ENCODE measurements around the gene KHDC1L.
"Not testable (repeated sequence)": the region's sequence is repeated elsewhere in the genome, so short reads cannot be mapped to it uniquely, and the experiment has no call there.

Gene KHDC1L

DNA sequence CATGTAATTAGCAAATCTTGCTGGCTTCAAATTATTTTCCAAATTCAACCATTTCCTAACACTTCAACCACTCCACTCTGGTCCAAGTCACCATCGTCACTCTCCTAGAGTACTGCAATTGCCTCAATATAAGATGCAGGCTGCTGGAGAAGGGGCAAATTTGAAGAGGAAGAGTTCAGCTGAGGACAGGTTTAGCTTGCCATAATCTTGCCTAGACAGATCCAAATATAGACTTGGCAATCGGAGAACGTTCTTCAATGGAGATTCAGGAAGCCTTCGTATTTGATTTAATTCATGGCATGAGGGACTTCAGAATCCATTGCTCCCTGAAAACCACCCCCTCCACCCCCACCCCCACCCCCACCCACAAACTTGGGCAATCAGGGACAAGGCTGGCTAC lies 15.4 kb upstream of the KHDC1L start:
- TF ChIP-seq, protein P1, sequence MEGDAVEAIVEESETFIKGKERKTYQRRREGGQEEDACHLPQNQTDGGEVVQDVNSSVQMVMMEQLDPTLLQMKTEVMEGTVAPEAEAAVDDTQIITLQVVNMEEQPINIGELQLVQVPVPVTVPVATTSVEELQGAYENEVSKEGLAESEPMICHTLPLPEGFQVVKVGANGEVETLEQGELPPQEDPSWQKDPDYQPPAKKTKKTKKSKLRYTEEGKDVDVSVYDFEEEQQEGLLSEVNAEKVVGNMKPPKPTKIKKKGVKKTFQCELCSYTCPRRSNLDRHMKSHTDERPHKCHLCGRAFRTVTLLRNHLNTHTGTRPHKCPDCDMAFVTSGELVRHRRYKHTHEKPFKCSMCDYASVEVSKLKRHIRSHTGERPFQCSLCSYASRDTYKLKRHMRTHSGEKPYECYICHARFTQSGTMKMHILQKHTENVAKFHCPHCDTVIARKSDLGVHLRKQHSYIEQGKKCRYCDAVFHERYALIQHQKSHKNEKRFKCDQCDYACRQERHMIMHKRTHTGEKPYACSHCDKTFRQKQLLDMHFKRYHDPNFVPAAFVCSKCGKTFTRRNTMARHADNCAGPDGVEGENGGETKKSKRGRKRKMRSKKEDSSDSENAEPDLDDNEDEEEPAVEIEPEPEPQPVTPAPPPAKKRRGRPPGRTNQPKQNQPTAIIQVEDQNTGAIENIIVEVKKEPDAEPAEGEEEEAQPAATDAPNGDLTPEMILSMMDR (IDR thresholded peaks at IDR 0.05) = no peak

DNA sequence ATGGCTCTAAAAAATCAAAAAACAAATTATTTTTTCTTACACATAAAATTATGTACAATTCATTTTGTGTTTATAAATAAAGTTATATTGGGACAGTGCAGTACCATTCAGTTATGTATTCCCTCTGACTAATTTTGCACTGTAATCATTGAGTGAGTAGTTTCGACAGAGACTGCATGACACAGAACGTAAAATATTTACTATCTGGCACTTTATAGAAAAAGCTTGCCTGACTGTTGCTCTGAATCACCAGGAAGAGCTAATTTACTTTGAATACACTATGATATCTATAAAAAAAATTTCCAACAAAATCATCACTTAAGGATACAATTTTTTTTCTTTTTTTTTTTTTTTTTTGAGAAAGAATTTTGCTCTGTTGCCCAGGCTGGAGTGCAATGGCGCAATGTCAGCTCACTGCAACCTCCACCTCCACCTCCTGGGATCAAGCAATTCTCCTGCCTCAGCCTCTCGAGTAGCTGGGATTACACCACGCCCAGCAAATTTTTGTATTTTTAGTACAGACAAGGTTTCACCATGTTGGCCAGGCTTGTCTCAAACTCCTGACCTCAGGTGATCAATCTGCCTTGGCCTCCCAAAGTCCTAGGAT lies 11.0 kb upstream of the KHDC1L start:
- Histone ChIP-seq H3K27me3 (no peaks in the 10 kb centered on the region), H3K36me3 (no peaks in the 10 kb centered on the region), H3K27ac (no peak overlapping the region), H3K4me3 (no peak overlapping the region), H3K4me1 (peaks cover 0 to 20% (median 0%) of the 10 kb centered on the region in 4 donors), H3K9me3 (no peaks in the 10 kb centered on the region)
- TF ChIP-seq, protein P1 (IDR thresholded peaks at IDR 0.05) = no peak
- DNase-seq = no peak
- intact Hi-C loops (cut with DNase I; ENCODE audit: low total_unique reads) = no loop called here

More for the DNA sequence above, 15.4 kb upstream of the KHDC1L start:
- Histone ChIP-seq H3K4me3 (no peak overlapping the region), H3K4me1 (peaks cover 0 to 10% (median 0%) of the 10 kb centered on the region in 4 donors), H3K27me3 (no peaks in the 10 kb centered on the region), H3K36me3 (no peaks in the 10 kb centered on the region), H3K9me3 (no peaks in the 10 kb centered on the region), H3K27ac (no peak overlapping the region)
- DNase-seq = no peak
- intact Hi-C loops (cut with DNase I; ENCODE audit: low total_unique reads) = no loop called here

DNA sequence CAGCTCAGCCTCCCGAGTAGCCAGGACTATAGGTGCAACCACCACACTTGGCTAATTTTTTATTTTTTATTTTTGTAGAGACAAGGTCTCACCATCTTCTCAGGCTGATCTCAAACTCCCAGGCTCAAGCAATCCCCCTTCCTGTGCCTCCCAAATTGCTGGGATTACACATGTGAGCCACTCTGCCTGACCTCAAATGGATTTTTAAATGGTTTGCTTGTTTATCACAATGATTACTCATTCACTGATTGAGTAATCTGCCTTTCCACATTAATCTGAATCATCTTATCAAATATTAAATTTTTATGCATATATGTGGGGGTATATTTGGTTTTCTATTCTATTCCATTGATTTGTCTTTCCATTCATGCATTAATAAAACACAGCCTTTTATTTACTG lies 9.4 kb upstream of the KHDC1L start:
- no peak for DNase-seq
- intact Hi-C loops (cut with DNase I; ENCODE audit: low total_unique reads) = no loop called here
- Histone ChIP-seq H3K9me3 (no peaks in the 10 kb centered on the region), H3K27ac (no peak overlapping the region), H3K4me3 (no peak overlapping the region), H3K36me3 (no peaks in the 10 kb centered on the region), H3K4me1 (peaks cover 0 to 10% (median 0%) of the 10 kb centered on the region in 4 donors), H3K27me3 (no peaks in the 10 kb centered on the region)
- TF ChIP-seq, protein P1 (IDR thresholded peaks at IDR 0.05) = no peak

DNA sequence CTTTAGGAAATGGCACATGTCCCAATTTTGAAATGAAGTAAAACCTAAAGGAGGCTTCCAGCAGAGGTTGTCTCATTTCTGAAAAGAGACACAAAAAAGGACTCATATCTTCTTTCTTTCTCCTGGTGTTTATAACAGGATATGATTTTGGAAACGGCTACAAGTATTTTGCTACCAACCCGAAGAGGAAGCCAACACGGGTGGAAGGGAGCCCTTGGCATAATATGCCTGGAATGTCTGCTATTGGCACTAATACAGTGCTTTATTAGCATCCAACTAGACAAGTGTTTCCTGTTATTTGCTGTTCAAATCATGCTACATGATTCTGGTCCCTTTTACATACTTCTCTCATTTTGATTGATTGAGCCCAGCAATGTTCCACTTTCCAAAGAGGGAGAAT lies 8.7 kb upstream of the KHDC1L start:
- not testable (repeated sequence) for H3K4me3 ChIP-seq, H3K27me3 ChIP-seq

DNA sequence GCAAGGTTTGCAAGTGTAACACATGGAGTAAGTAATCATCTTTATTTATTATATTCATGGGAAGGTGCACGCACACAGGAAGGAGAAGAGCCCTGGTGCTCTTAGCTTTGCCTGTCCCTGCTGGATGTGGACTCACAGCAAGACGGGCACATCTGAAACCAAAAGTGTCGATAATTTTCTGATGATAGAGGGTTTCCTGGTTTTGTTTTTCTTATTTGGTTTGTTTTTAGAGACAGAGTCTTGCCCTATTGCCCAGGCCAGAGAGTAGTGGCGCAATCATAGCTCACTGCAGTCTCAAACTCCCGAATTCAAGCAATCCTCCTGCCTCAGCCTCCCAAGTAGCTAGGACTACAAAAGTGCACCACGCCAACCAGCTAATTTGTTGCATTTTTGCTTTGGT lies 7.8 kb upstream of the KHDC1L start:
- Histone ChIP-seq H3K9me3 (no peaks in the 10 kb centered on the region), H3K4me3 (no peak overlapping the region), H3K27ac (no peak overlapping the region), H3K36me3 (no peaks in the 10 kb centered on the region), H3K27me3 (no peaks in the 10 kb centered on the region), H3K4me1 (peaks cover 0 to 10% (median 0%) of the 10 kb centered on the region in 4 donors)
- intact Hi-C loops (cut with DNase I; ENCODE audit: low total_unique reads) = no loop called here
- TF ChIP-seq, protein P1 (IDR thresholded peaks at IDR 0.05) = no peak
- DNase-seq = no peak

More for the DNA sequence above, 8.7 kb upstream of the KHDC1L start:
- H3K36me3 ChIP-seq; H3K27ac ChIP-seq; DNase-seq; H3K4me1 ChIP-seq; H3K9me3 ChIP-seq; intact Hi-C loops (cut with DNase I; ENCODE audit: low total_unique reads): not testable (repeated sequence)

DNA sequence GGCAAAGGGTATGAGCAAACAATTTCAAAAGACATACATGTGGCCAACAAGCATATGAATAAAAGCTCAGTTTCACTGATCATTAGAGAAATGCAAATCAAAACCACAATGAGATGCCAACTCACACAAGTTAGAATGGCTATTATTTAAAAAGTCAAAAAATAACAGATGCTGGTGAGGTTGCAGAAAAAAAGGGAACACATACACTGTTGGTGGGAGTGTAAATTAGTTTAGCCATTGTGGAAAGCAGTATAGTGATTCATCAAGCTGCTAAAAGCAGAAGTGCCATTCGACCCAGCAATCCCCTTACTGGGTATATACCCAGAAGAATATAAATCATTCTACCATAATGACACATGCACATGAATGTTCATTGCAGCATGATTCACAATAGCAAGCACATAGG lies 6.7 kb upstream of the KHDC1L start:
- Histone ChIP-seq H3K9me3 (no peaks in the 10 kb centered on the region), H3K36me3 (no peaks in the 10 kb centered on the region), H3K4me1 (peaks cover 0 to 10% (median 0%) of the 10 kb centered on the region in 4 donors), H3K27ac (no peak overlapping the region), H3K4me3 (no peak overlapping the region), H3K27me3 (no peaks in the 10 kb centered on the region)
- DNase-seq = no peak
- intact Hi-C loops (cut with DNase I; ENCODE audit: low total_unique reads) = no loop called here
- TF ChIP-seq, protein P1 (IDR thresholded peaks at IDR 0.05) = no peak

All from tibial artery (tissue), 4 donors.